PC-3 (cell line): ENCODE results near the gene MLC1. TPM values are rescaled to one million over a fixed set of nuclear protein-coding genes. Genes with fewer than 3 reads are reported as not detected.

Source experiments
- ATAC-seq: fragments of 200-7000 bp; cut with Tn5 transposase; 2 replicates; pipeline ENCODE4 v1.9.1; 2020; ENCODE audit warnings: mild to moderate bottlenecking, moderate library complexity
- BruUV-seq: library from RNA; stranded (reverse); fragments of 400-500 nt; replicated peaks from 2 replicates; lab custom pipeline; 2021; lab: Mats Ljungman, UMichigan
- CTCF ChIA-PET: fragments of 300-600 bp; sonication (Branson Sonifier 250); formaldehyde crosslinking; loops from one replicate; lab custom pipeline; 2022; ENCODE audit warnings: antibody characterized with exemption; lab: Charles Lee
- POLR2A ChIA-PET: fragments of 300-600 bp; sonication (Branson Sonifier 250); formaldehyde crosslinking; loops from one replicate; lab custom pipeline; 2022; ENCODE audit warnings: antibody characterized with exemption; ENCODE audit not compliant: unreplicated experiment; lab: Charles Lee
- DNase-seq: peaks from one replicate; pipeline ENCODE4 v3.0.0-alpha.2; 2015
- H2AFZ ChIP-seq: fragments of 300-600 bp; sonication (generic); 2 replicates; pipeline ENCODE4 v1.6.0; 2016; ENCODE audit warnings: antibody characterized with exemption, low read length
- H3F3A ChIP-seq: fragments of 300-600 bp; sonication (generic); one replicate; pipeline ENCODE4 v1.6.0; 2017; ENCODE audit warnings: antibody characterized with exemption, low read length, control low read depth, mild to moderate bottlenecking; ENCODE audit not compliant: unreplicated experiment
- H3K27ac ChIP-seq: fragments of 300-600 bp; sonication (generic); 2 replicates; pipeline ENCODE4 v1.5.1; 2016; ENCODE audit warnings: mild to moderate bottlenecking, low read length
- H3K27me3 ChIP-seq: fragments of 300-600 bp; sonication (generic); 2 replicates; pipeline ENCODE4 v1.6.1; 2016; ENCODE audit warnings: low read length, mixed read lengths
- H3K36me3 ChIP-seq: fragments of 300-600 bp; sonication (generic); 2 replicates; pipeline ENCODE4 v1.6.1; 2016; ENCODE audit warnings: low read depth, mixed run types, low read length, mixed read lengths
- H3K4me1 ChIP-seq: fragments of 300-600 bp; sonication (generic); 2 replicates; pipeline ENCODE4 v1.5.1; 2016; ENCODE audit warnings: low read length; ENCODE audit not compliant: insufficient read depth
- H3K4me2 ChIP-seq: fragments of 300-600 bp; sonication (generic); 2 replicates; pipeline ENCODE4 v1.6.0; 2016; ENCODE audit warnings: low read length
- H3K4me3 ChIP-seq: fragments of 300-600 bp; sonication (generic); 2 replicates; pipeline ENCODE4 v1.5.1; 2016; ENCODE audit warnings: mild to moderate bottlenecking, low read length, mixed read lengths
- H3K79me2 ChIP-seq: fragments of 300-600 bp; sonication (generic); 2 replicates; pipeline ENCODE4 v1.6.1; 2017; ENCODE audit warnings: low read length, mixed read lengths
- H3K9ac ChIP-seq: fragments of 300-600 bp; sonication (generic); 2 replicates; pipeline ENCODE4 v1.6.0; 2016; ENCODE audit warnings: mild to moderate bottlenecking, low read length
- H3K9me2 ChIP-seq: fragments of 300-600 bp; sonication (generic); replicated peaks from 2 replicates; pipeline ENCODE4 v1.6.1; 2016; ENCODE audit warnings: mixed run types, low read length, mixed read lengths
- H3K9me3 ChIP-seq: fragments of 300-600 bp; sonication (generic); 2 replicates; pipeline ENCODE4 v1.6.1; 2016; ENCODE audit warnings: low read length, mixed read lengths
- H4K20me1 ChIP-seq: fragments of 300-600 bp; sonication (generic); 2 replicates; pipeline ENCODE4 v1.6.1; 2016; ENCODE audit warnings: low read length, mixed read lengths
- CTCF ChIP-seq: fragments of 300-600 bp; sonication (generic); conservative IDR thresholded peaks from 2 replicates; pipeline ENCODE4 v1.5.1; 2017; ENCODE audit warnings: antibody characterized with exemption, low read depth, mild to moderate bottlenecking, low read length
- EZH2 ChIP-seq: fragments of 300-600 bp; sonication (generic); IDR thresholded peaks from one replicate; pipeline ENCODE4 v1.6.1; 2017; ENCODE audit warnings: antibody characterized with exemption, mild to moderate bottlenecking, low read length; ENCODE audit not compliant: unreplicated experiment
- EZH2phosphoT487 ChIP-seq: fragments of 300-600 bp; sonication (generic); IDR thresholded peaks from 2 replicates; pipeline ENCODE4 v1.6.1; 2018; ENCODE audit warnings: mild to moderate bottlenecking, antibody characterized with exemption, low read length, borderline replicate concordance
- intact Hi-C: fragments of 100-400 bp; cut with micrococcal nuclease; formaldehyde crosslinking; loops from 2 replicates; pipeline ENCODE4 v1.9.0; 2023
- total RNA-seq: library from RNA; depleted of rRNA; stranded (reverse); fragments of >200 nt; gene quantifications from 2 replicates; pipeline ENCODE4 v1.2.3, GENCODE V29; 2014

Gene MLC1
- total RNA-seq, 1 experiment from 2014 or later, result 0.62 TPM

- ATAC-seq (no peak), DNase-seq (no peak)
- Histone ChIP-seq H3K4me3 (no peak overlapping the region), H3K36me3 (no peaks in the 10 kb centered on the region), H3F3A (no peaks in the 10 kb centered on the region), H3K9me3 (no peaks in the 10 kb centered on the region), H3K4me2 (no peak overlapping the region), H3K27me3 (no peaks in the 10 kb centered on the region), H3K4me1 (no peaks in the 10 kb centered on the region), H3K9me2 (no peaks in the 10 kb centered on the region), H4K20me1 (no peaks in the 10 kb centered on the region), H3K27ac (no peak overlapping the region), H3K9ac (no peak overlapping the region), H2AFZ (no peak overlapping the region), H3K79me2 (no peaks in the 10 kb centered on the region)
- ChIA-PET CTCF (no interaction called here), POLR2A (no interaction called here)
- no TSS peak for BruUV-seq
- no peak for TF ChIP-seq CTCF
- no peak for TF ChIP-seq EZH2
- TF ChIP-seq EZH2phosphoT487, result no peak
- intact Hi-C loops, result no loop called here
Observed at GRCh38 chr22:50044485-50045118, 40.6 kb downstream of the MLC1 start.

GRCh38 chr22:50041361-50042065, 43.7 kb downstream of the MLC1 start:
- CTCF ChIA-PET, result no interaction called here
- no peak for ATAC-seq

More at GRCh38 chr22:50041361-50042065, 43.7 kb downstream of the MLC1 start:
- no peaks in the 10 kb centered on the region for H3K9me2 ChIP-seq
- H3K4me1 ChIP-seq, result no peaks in the 10 kb centered on the region
- H3F3A ChIP-seq, result no peaks in the 10 kb centered on the region
- intact Hi-C loops, result no loop called here
- DNase-seq, result no peak
- no peaks in the 10 kb centered on the region for H3K9me3 ChIP-seq
- no TSS peak for BruUV-seq
- no peaks in the 10 kb centered on the region for H3K27me3 ChIP-seq
- H4K20me1 ChIP-seq, result no peaks in the 10 kb centered on the region
- POLR2A ChIA-PET, result no interaction called here
- H3K9ac ChIP-seq, result no peak overlapping the region
- TF ChIP-seq EZH2, result no peak
- TF ChIP-seq EZH2phosphoT487, result no peak
- no peak for TF ChIP-seq CTCF
- H3K4me3 ChIP-seq, result no peak overlapping the region
- no peak overlapping the region for H3K27ac ChIP-seq
- no peaks in the 10 kb centered on the region for H3K79me2 ChIP-seq
- H3K36me3 ChIP-seq, result no peaks in the 10 kb centered on the region
- no peak overlapping the region for H2AFZ ChIP-seq
- H3K4me2 ChIP-seq, result no peak overlapping the region
